ENCODE results near the gene SSPN. TPM values are rescaled to one million over a fixed set of nuclear protein-coding genes. Genes with fewer than 3 reads are reported as not detected.

SSPN gene
- total and polyA plus RNA-seq, 2 experiments from 2014 or later = 1.1 to 2.3 TPM

DNA sequence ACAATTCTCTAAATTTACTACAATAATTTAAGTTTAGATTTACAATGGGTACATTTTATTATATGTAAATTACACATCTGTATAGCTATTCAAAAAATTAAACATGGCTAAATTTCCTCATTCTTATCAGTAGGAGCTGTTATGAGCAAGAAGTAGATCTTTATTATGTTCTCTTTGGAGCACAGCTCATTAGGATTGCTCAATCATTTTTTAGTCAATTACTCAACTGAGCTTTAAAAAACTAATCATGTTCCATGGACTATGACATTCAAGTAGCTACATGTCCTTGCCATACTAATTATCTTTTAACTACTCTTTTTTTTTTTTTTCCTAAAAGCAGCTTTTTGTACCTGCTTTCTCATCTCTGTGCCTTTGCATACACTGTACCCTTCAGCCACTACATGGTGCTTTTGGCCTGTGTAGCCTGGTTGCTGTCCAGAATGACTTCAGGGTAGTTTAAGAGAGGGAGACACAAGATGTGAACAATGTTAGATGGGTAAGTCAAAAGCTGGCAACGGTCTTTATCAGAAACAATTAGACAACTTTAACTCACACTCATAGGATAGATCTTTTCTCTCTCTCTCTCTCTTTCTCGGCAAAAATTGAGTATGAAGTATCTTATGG is 69.0 kb downstream of the SSPN start (continued):
- TF ChIP-seq, protein P1, sequence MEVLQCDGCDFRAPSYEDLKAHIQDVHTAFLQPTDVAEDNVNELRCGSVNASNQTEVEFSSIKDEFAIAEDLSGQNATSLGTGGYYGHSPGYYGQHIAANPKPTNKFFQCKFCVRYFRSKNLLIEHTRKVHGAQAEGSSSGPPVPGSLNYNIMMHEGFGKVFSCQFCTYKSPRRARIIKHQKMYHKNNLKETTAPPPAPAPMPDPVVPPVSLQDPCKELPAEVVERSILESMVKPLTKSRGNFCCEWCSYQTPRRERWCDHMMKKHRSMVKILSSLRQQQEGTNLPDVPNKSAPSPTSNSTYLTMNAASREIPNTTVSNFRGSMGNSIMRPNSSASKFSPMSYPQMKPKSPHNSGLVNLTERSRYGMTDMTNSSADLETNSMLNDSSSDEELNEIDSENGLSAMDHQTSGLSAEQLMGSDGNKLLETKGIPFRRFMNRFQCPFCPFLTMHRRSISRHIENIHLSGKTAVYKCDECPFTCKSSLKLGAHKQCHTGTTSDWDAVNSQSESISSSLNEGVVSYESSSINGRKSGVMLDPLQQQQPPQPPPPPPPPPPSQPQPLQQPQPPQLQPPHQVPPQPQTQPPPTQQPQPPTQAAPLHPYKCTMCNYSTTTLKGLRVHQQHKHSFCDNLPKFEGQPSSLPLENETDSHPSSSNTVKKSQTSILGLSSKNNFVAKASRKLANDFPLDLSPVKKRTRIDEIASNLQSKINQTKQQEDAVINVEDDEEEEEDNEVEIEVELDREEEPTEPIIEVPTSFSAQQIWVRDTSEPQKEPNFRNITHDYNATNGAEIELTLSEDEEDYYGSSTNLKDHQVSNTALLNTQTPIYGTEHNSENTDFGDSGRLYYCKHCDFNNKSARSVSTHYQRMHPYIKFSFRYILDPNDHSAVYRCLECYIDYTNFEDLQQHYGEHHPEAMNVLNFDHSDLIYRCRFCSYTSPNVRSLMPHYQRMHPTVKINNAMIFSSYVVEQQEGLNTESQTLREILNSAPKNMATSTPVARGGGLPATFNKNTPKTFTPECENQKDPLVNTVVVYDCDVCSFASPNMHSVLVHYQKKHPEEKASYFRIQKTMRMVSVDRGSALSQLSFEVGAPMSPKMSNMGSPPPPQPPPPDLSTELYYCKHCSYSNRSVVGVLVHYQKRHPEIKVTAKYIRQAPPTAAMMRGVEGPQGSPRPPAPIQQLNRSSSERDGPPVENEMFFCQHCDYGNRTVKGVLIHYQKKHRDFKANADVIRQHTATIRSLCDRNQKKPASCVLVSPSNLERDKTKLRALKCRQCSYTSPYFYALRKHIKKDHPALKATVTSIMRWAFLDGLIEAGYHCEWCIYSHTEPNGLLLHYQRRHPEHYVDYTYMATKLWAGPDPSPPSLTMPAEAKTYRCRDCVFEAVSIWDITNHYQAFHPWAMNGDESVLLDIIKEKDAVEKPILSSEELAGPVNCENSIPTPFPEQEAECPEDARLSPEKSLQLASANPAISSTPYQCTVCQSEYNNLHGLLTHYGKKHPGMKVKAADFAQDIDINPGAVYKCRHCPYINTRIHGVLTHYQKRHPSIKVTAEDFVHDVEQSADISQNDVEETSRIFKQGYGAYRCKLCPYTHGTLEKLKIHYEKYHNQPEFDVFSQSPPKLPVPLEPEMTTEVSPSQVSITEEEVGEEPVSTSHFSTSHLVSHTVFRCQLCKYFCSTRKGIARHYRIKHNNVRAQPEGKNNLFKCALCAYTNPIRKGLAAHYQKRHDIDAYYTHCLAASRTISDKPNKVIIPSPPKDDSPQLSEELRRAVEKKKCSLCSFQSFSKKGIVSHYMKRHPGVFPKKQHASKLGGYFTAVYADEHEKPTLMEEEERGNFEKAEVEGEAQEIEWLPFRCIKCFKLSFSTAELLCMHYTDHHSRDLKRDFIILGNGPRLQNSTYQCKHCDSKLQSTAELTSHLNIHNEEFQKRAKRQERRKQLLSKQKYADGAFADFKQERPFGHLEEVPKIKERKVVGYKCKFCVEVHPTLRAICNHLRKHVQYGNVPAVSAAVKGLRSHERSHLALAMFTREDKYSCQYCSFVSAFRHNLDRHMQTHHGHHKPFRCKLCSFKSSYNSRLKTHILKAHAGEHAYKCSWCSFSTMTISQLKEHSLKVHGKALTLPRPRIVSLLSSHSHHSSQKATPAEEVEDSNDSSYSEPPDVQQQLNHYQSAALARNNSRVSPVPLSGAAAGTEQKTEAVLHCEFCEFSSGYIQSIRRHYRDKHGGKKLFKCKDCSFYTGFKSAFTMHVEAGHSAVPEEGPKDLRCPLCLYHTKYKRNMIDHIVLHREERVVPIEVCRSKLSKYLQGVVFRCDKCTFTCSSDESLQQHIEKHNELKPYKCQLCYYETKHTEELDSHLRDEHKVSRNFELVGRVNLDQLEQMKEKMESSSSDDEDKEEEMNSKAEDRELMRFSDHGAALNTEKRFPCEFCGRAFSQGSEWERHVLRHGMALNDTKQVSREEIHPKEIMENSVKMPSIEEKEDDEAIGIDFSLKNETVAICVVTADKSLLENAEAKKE (CRISPR knock-in tag; IDR thresholded peaks at IDR 0.05) = no peak

DNA sequence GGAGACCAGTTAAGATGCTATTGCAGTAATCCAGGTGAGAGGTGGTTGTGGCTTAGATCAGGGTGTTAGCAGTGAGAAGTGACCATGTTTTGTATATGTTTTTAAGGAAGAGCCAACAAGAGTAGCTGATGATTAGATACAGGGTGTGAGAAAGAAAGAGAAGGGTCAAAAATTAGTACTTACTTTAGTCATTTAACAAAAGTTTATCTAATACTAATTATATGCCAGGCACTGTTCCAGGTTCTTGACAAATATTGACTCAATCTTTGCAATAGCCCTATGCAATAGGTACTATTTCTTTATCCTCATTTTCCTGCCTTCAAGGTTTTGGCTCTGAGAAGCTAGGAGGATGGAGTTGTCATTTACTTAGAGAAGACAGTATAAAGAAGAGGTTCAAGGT is 70.2 kb downstream of the SSPN start:
- no peaks in the 10 kb centered on the region for H3K4me1 ChIP-seq (ENCODE audit: insufficient read depth)
- H3K4me2 ChIP-seq = no peak overlapping the region
- Mint-ChIP-seq H3K4me3 (no peak overlapping the region), H3K36me3 (ENCODE audit: low read depth) (no peaks in the 10 kb centered on the region), H3K9me3 (no peaks in the 10 kb centered on the region; the same call in 2 of the 3 replicates), H3K4me1 (no peaks in the 10 kb centered on the region), H3K27me3 (ENCODE audit: insufficient read depth, low read depth, poor library complexity) (no peaks in the 10 kb centered on the region), H3K27ac (no peak overlapping the region)
- DNase-seq (ENCODE audit: low spot score) (no peak), ATAC-seq (no peak)
- no peak overlapping the region for H3K27ac ChIP-seq (ENCODE audit: low read depth)
- no peaks in the 10 kb centered on the region for H3K36me3 ChIP-seq (ENCODE audit: insufficient read depth)
- H2AFZ ChIP-seq = no peak overlapping the region
- no peak overlapping the region for H3K4me3 ChIP-seq
- H3K79me2 ChIP-seq (replicated peaks; ENCODE audit: insufficient read depth) = no peaks in the 10 kb centered on the region
- no peaks in the 10 kb centered on the region for H3K27me3 ChIP-seq (ENCODE audit: insufficient read depth)
- 0 out of 2 replicates have a peak, but pooled peaks cover 16% of the 10 kb centered on the region for H3K9me2 ChIP-seq (ENCODE audit: insufficient read depth)
- no peaks in the 10 kb centered on the region for H3F3A ChIP-seq (replicated peaks; ENCODE audit: low read depth)
- TF ChIP-seq ZNF331 (CRISPR knock-in tag; IDR thresholded peaks at IDR 0.05; ENCODE audit: low read depth) (no peak), ZNF114 (CRISPR knock-in tag; IDR thresholded peaks at IDR 0.05) (no peak), JUNB (IDR thresholded peaks at IDR 0.05; ENCODE audit: unreplicated experiment) (no peak), EZH2 (IDR thresholded peaks at IDR 0.05; ENCODE audit: low read depth, unreplicated experiment) (no peak)
- TF ChIP-seq, protein P2, sequence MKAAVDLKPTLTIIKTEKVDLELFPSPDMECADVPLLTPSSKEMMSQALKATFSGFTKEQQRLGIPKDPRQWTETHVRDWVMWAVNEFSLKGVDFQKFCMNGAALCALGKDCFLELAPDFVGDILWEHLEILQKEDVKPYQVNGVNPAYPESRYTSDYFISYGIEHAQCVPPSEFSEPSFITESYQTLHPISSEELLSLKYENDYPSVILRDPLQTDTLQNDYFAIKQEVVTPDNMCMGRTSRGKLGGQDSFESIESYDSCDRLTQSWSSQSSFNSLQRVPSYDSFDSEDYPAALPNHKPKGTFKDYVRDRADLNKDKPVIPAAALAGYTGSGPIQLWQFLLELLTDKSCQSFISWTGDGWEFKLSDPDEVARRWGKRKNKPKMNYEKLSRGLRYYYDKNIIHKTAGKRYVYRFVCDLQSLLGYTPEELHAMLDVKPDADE (IDR thresholded peaks at IDR 0.05) = no peak
- TF ChIP-seq, protein P3, sequence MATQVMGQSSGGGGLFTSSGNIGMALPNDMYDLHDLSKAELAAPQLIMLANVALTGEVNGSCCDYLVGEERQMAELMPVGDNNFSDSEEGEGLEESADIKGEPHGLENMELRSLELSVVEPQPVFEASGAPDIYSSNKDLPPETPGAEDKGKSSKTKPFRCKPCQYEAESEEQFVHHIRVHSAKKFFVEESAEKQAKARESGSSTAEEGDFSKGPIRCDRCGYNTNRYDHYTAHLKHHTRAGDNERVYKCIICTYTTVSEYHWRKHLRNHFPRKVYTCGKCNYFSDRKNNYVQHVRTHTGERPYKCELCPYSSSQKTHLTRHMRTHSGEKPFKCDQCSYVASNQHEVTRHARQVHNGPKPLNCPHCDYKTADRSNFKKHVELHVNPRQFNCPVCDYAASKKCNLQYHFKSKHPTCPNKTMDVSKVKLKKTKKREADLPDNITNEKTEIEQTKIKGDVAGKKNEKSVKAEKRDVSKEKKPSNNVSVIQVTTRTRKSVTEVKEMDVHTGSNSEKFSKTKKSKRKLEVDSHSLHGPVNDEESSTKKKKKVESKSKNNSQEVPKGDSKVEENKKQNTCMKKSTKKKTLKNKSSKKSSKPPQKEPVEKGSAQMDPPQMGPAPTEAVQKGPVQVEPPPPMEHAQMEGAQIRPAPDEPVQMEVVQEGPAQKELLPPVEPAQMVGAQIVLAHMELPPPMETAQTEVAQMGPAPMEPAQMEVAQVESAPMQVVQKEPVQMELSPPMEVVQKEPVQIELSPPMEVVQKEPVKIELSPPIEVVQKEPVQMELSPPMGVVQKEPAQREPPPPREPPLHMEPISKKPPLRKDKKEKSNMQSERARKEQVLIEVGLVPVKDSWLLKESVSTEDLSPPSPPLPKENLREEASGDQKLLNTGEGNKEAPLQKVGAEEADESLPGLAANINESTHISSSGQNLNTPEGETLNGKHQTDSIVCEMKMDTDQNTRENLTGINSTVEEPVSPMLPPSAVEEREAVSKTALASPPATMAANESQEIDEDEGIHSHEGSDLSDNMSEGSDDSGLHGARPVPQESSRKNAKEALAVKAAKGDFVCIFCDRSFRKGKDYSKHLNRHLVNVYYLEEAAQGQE (IDR thresholded peaks at IDR 0.05; ENCODE audit: unreplicated experiment) = no peak
- no peaks in the 10 kb centered on the region for H4K20me1 ChIP-seq (replicated peaks; ENCODE audit: insufficient read depth)
